ENCODE results near the gene BFSP1.

BFSP1 gene

DNA sequence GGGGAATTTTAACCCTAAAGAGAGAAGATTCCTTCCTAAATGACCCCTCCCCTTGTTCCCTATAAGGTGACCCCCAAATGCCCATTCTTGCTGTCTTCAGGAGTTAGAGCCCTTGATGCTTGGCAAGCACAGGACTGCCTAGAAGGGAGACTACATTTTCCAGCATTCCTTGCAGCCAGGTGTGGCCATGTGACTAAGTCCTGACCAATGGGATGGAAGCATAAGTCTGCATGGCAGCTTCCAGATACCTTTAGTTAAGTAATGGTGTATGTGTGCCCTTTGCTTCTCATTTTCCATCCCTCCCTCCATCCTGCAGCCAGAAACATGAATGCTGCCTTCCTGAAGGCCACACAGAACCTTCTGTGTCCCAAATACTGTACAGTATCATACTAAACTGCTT is 5.5 kb downstream of the BFSP1 start:
- Histone ChIP-seq H2BK12ac (ENCODE audit: low read length in 2 of 2) (no peak overlapping the region), H3K14ac (ENCODE audit: low read length in 2 of 2) (no peak overlapping the region), H3K36me3 (ENCODE audit: control insufficient read depth in 1 of 2, insufficient read depth in 2 of 2, low read depth in 1 of 2, low read length in 2 of 2) (no peaks in the 10 kb centered on the region), H4K91ac (ENCODE audit: low read length) (no peak overlapping the region), H4K8ac (ENCODE audit: low read length) (no peak overlapping the region), H2BK5ac (ENCODE audit: low read depth, low read length, poor library complexity, severe bottlenecking) (no peak overlapping the region), H3K4me3 (ENCODE audit: insufficient read depth in 1 of 2, low read depth in 1 of 2, low read length in 2 of 2) (no peak overlapping the region), H2AK5ac (ENCODE audit: low read length, severe bottlenecking) (no peak overlapping the region), H3K9me3 (ENCODE audit: control insufficient read depth, low read length) (no peaks in the 10 kb centered on the region), H3K27me3 (ENCODE audit: control insufficient read depth in 1 of 2, insufficient read depth in 1 of 2, low read length in 2 of 2) (peaks cover 0 to 12% of the 10 kb centered on the region in 2 experiments), H3K4me2 (ENCODE audit: low read length, poor library complexity, severe bottlenecking) (no peak overlapping the region), H3K23ac (ENCODE audit: low read length in 2 of 2) (no peak overlapping the region), H3K4ac (ENCODE audit: low read depth in 1 of 2, low read length in 2 of 2) (no peak overlapping the region), H3K27ac (ENCODE audit: low read length, poor library complexity, severe bottlenecking) (no peak overlapping the region), H2BK15ac (ENCODE audit: low read depth, poor library complexity, severe bottlenecking) (no peak overlapping the region), H3K18ac (ENCODE audit: low read depth in 1 of 2, low read length in 2 of 2) (no peak overlapping the region), H3K79me1 (replicated peaks; ENCODE audit: low read length, poor library complexity, severe bottlenecking) (no peaks in the 10 kb centered on the region), H3K9ac (ENCODE audit: low read length) (no peak overlapping the region), H2AFZ (ENCODE audit: low read depth, low read length) (no peak overlapping the region), H3K4me1 (ENCODE audit: control insufficient read depth, insufficient read depth, low read depth, low read length) (peaks cover under 1% of the 10 kb centered on the region), H2BK120ac (ENCODE audit: low read depth, low read length) (no peak overlapping the region)
- DNase-seq, result no peak

DNA sequence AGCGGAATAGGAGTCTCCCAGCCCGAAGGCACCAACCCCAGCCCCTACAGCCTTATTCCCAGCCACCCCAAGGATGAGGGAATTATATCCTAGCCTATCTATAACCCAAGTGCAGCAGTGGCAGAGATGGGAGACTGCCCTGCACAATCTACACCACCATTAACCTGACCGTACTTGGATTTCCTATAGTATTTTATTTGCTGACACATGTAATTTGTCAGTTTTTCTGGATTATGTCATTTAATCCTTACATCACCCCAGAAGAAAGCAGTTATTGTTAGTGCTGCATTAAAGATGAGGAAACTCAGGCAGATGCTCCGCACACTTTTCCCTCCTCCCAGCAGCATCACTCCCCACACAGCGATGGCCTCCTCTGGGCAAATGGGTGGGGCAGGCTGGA is 6.0 kb downstream of the BFSP1 start:
- Histone ChIP-seq H3K4me3 (ENCODE audit: insufficient read depth in 1 of 2, low read depth in 1 of 2, low read length in 2 of 2) (no peak overlapping the region), H3K9me3 (ENCODE audit: control insufficient read depth, low read length) (no peaks in the 10 kb centered on the region), H2BK12ac (ENCODE audit: low read length in 2 of 2) (no peak overlapping the region), H3K4me1 (ENCODE audit: control insufficient read depth, insufficient read depth, low read depth, low read length) (no peaks in the 10 kb centered on the region), H3K27me3 (ENCODE audit: control insufficient read depth in 1 of 2, insufficient read depth in 1 of 2, low read length in 2 of 2) (peaks cover 0 to 12% of the 10 kb centered on the region in 2 experiments), H3K23ac (ENCODE audit: low read length in 2 of 2) (no peak overlapping the region), H4K8ac (ENCODE audit: low read length) (no peak overlapping the region), H3K36me3 (ENCODE audit: control insufficient read depth in 1 of 2, insufficient read depth in 2 of 2, low read depth in 1 of 2, low read length in 2 of 2) (no peaks in the 10 kb centered on the region), H3K27ac (ENCODE audit: low read length, poor library complexity, severe bottlenecking) (no peak overlapping the region), H2BK15ac (ENCODE audit: low read depth, poor library complexity, severe bottlenecking) (no peak overlapping the region), H3K9ac (ENCODE audit: low read length) (no peak overlapping the region), H3K14ac (ENCODE audit: low read length in 2 of 2) (no peak overlapping the region), H2AK5ac (ENCODE audit: low read length, severe bottlenecking) (no peak overlapping the region), H2BK5ac (ENCODE audit: low read depth, low read length, poor library complexity, severe bottlenecking) (no peak overlapping the region), H3K4me2 (ENCODE audit: low read length, poor library complexity, severe bottlenecking) (no peak overlapping the region), H2AFZ (ENCODE audit: low read depth, low read length) (no peak overlapping the region), H4K91ac (ENCODE audit: low read length) (no peak overlapping the region), H3K18ac (ENCODE audit: low read depth in 1 of 2, low read length in 2 of 2) (no peak overlapping the region), H2BK120ac (ENCODE audit: low read depth, low read length) (no peak overlapping the region), H3K4ac (ENCODE audit: low read depth in 1 of 2, low read length in 2 of 2) (no peak overlapping the region), H3K79me1 (replicated peaks; ENCODE audit: low read length, poor library complexity, severe bottlenecking) (no peaks in the 10 kb centered on the region)
- DNase-seq, result no peak
- 98% methylated on average over 4 of the region's 5 CpGs for WGBS

DNA sequence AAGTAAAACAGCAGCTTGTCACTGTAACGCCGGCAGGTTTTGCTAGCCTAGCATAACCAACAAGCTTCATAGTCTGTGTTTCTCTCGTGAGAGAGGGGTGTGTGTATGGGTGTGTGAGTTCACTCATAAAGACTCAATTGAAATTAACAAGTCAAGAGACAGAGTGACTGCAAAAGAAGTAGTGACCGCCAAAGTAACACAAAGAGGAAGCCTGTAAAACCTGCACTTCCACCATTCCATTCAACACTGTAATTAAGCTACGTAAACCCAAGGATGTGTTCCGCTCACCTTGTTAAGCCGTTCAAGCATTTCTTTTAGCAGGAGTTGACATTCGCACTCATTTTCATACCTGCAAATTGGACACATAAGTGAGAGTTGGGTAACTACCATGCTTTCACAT is 6.6 kb downstream of the BFSP1 start:
- H3K9ac ChIP-seq (ENCODE audit: low read length), result no peak overlapping the region
- no peak overlapping the region for H2BK12ac ChIP-seq (ENCODE audit: low read length in 2 of 2)
- peaks cover 0 to 12% of the 10 kb centered on the region in 2 experiments for H3K27me3 ChIP-seq (ENCODE audit: control insufficient read depth in 1 of 2, insufficient read depth in 1 of 2, low read length in 2 of 2)
- no peak overlapping the region for H3K27ac ChIP-seq (ENCODE audit: low read length, poor library complexity, severe bottlenecking)
- H2BK120ac ChIP-seq (ENCODE audit: low read depth, low read length), result no peak overlapping the region
- no peak for DNase-seq
- H4K8ac ChIP-seq (ENCODE audit: low read length), result no peak overlapping the region
- H3K4ac ChIP-seq (ENCODE audit: low read depth in 1 of 2, low read length in 2 of 2), result no peak overlapping the region
- no peaks in the 10 kb centered on the region for H3K9me3 ChIP-seq (ENCODE audit: control insufficient read depth, low read length)
- no peak overlapping the region for H3K18ac ChIP-seq (ENCODE audit: low read depth in 1 of 2, low read length in 2 of 2)
- no peak overlapping the region for H3K4me3 ChIP-seq (ENCODE audit: insufficient read depth in 1 of 2, low read depth in 1 of 2, low read length in 2 of 2)
- H3K79me1 ChIP-seq (replicated peaks; ENCODE audit: low read length, poor library complexity, severe bottlenecking), result no peaks in the 10 kb centered on the region
- no peak overlapping the region for H2BK15ac ChIP-seq (ENCODE audit: low read depth, poor library complexity, severe bottlenecking)
- no peak overlapping the region for H2BK5ac ChIP-seq (ENCODE audit: low read depth, low read length, poor library complexity, severe bottlenecking)
- no peaks in the 10 kb centered on the region for H3K4me1 ChIP-seq (ENCODE audit: control insufficient read depth, insufficient read depth, low read depth, low read length)
- no peaks in the 10 kb centered on the region for H3K36me3 ChIP-seq (ENCODE audit: control insufficient read depth in 1 of 2, insufficient read depth in 2 of 2, low read depth in 1 of 2, low read length in 2 of 2)
- H3K23ac ChIP-seq (ENCODE audit: low read length in 2 of 2), result no peak overlapping the region
- no peak overlapping the region for H2AFZ ChIP-seq (ENCODE audit: low read depth, low read length)
- no peak overlapping the region for H3K14ac ChIP-seq (ENCODE audit: low read length in 2 of 2)
- H2AK5ac ChIP-seq (ENCODE audit: low read length, severe bottlenecking), result no peak overlapping the region
- no peak overlapping the region for H3K4me2 ChIP-seq (ENCODE audit: low read length, poor library complexity, severe bottlenecking)
- WGBS, result 69% methylated on average over 7 of the region's 8 CpGs
- H4K91ac ChIP-seq (ENCODE audit: low read length), result no peak overlapping the region

DNA sequence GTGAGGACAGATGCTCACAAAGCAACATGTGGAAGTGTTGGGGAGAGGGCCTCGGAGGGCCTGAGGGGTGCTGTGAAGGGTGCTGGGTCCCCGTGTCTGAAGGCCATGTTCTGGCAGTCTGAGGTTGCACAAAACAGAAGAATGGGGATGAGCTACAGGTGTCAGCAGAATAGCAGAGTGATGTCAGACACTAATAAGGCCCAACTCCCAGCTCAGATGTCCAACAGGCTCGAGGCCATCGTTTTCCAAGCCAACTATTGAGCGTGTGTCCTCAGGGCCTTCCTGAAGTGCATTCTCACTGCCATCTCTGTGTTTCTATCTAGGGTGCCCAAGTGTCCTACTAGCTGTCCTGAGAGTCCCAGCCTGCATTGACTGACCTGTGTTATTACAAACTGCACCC is 7.9 kb downstream of the BFSP1 start:
- no peak overlapping the region for H3K18ac ChIP-seq (ENCODE audit: low read depth in 1 of 2, low read length in 2 of 2)
- 90% methylated on average over 5 of the region's 5 CpGs for WGBS
- H2AFZ ChIP-seq (ENCODE audit: low read depth, low read length), result no peak overlapping the region
- no peak overlapping the region for H3K4ac ChIP-seq (ENCODE audit: low read depth in 1 of 2, low read length in 2 of 2)
- no peak overlapping the region for H2BK5ac ChIP-seq (ENCODE audit: low read depth, low read length, poor library complexity, severe bottlenecking)
- no peaks in the 10 kb centered on the region for H3K79me1 ChIP-seq (replicated peaks; ENCODE audit: low read length, poor library complexity, severe bottlenecking)
- no peak overlapping the region for H2BK120ac ChIP-seq (ENCODE audit: low read depth, low read length)
- no peak overlapping the region for H3K14ac ChIP-seq (ENCODE audit: low read length in 2 of 2)
- no peaks in the 10 kb centered on the region for H3K9me3 ChIP-seq (ENCODE audit: control insufficient read depth, low read length)
- H3K4me2 ChIP-seq (ENCODE audit: low read length, poor library complexity, severe bottlenecking), result no peak overlapping the region
- H3K4me3 ChIP-seq (ENCODE audit: insufficient read depth in 1 of 2, low read depth in 1 of 2, low read length in 2 of 2), result no peak overlapping the region
- no peak overlapping the region for H3K9ac ChIP-seq (ENCODE audit: low read length)
- no peak overlapping the region for H4K8ac ChIP-seq (ENCODE audit: low read length)
- H3K4me1 ChIP-seq (ENCODE audit: control insufficient read depth, insufficient read depth, low read depth, low read length), result peaks cover 2% of the 10 kb centered on the region
- H2AK5ac ChIP-seq (ENCODE audit: low read length, severe bottlenecking), result no peak overlapping the region
- H2BK15ac ChIP-seq (ENCODE audit: low read depth, poor library complexity, severe bottlenecking), result no peak overlapping the region
- DNase-seq, result no peak
- no peak overlapping the region for H3K27ac ChIP-seq (ENCODE audit: low read length, poor library complexity, severe bottlenecking)
- no peak overlapping the region for H2BK12ac ChIP-seq (ENCODE audit: low read length in 2 of 2)
- H3K36me3 ChIP-seq (ENCODE audit: control insufficient read depth in 1 of 2, insufficient read depth in 2 of 2, low read depth in 1 of 2, low read length in 2 of 2), result no peaks in the 10 kb centered on the region
- peaks cover 3 to 12% of the 10 kb centered on the region in 2 experiments for H3K27me3 ChIP-seq (ENCODE audit: control insufficient read depth in 1 of 2, insufficient read depth in 1 of 2, low read length in 2 of 2)
- H4K91ac ChIP-seq (ENCODE audit: low read length), result no peak overlapping the region
- no peak overlapping the region for H3K23ac ChIP-seq (ENCODE audit: low read length in 2 of 2)
